Measurements from ENCODE around the gene CHMP1A.
A peak's percentile ranks its signal among the peaks of the same experiment; 100 is the strongest.
"Not testable (repeated sequence)": the region's sequence is repeated elsewhere in the genome, so short reads cannot be mapped to it uniquely, and the experiment has no call there.

The CHMP1A gene

DNA sequence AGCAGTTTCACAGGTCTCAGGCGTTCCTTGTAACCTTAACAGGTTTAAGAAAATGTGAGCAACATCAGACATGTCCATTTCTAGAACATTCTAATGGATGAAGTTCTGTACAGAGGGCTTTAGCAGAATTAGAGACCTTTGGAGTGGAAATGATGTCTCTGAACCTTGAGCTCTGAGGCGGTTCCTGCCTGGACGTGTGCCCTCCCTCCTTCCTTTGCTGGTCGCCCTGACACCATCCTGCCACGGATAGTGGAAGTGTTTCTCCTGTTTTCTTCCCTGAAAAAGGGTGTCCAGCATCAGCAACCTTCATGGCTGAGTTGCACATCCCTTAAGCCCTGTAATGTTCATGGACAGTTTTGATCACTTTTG is 11.3 kb upstream of the CHMP1A start:
- H3K4me1 ChIP-seq (ENCODE audit: control insufficient read depth, insufficient read depth, low read length): no peaks in the 10 kb centered on the region
- H3K36me3 ChIP-seq (ENCODE audit: control insufficient read depth, insufficient read depth, low read length): no peaks in the 10 kb centered on the region
- no peaks in the 10 kb centered on the region for H3K27me3 ChIP-seq (ENCODE audit: control insufficient read depth, insufficient read depth, low read length)
- no peaks in the 10 kb centered on the region for H3K9me3 ChIP-seq (ENCODE audit: control insufficient read depth, insufficient read depth, low read length)
- no peak overlapping the region for H3K9ac ChIP-seq (ENCODE audit: low read depth, low read length)
- H3K4me3 ChIP-seq (ENCODE audit: low read depth, low read length): no peak overlapping the region

DNA sequence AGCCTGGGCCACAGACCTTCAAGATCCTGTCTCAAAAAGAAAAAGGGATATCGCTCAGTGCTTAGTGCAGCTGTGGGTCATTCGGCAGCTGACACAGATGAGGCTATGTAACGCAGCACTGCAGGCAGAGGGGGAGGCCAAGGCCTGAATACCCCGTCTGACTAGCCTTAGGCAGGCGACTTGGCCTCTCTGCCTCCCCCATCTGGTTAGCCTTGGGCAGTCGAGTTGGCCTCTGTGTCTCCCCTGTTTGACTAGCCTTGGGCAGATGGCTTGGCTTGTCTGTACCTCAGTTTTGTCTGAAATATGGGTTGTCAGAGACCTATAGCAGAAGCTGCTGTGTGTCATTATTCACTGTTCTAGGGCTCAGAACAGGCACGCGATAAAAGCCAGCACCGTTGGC is 10.1 kb upstream of the CHMP1A start:
- Histone ChIP-seq H3K4me3 (ENCODE audit: low read depth, low read length) (no peak overlapping the region), H3K36me3 (ENCODE audit: control insufficient read depth, insufficient read depth, low read length) (no peaks in the 10 kb centered on the region), H3K27me3 (ENCODE audit: control insufficient read depth, insufficient read depth, low read length) (no peaks in the 10 kb centered on the region), H3K9me3 (ENCODE audit: control insufficient read depth, insufficient read depth, low read length) (no peaks in the 10 kb centered on the region), H3K4me1 (ENCODE audit: control insufficient read depth, insufficient read depth, low read length) (no peaks in the 10 kb centered on the region), H3K9ac (ENCODE audit: low read depth, low read length) (no peak overlapping the region)

DNA sequence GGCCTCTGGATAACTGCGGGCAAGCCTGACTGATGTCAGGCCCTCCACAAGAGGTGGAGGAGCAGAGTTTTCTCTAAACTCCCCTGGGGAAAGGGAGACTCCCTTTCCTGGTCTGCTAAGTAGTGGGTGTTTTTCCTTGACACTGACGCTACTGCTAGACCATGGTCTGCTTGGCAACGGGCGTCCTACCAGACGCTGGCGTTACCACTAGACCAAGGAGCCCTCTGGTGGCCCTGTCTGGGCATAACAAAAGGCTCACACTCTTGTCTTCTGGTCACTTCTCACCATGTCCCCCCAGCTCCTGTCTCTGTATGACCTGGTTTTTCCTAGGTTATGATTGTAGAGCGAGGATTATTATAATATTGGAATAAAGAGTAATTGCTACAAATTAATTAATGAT is 9.5 kb upstream of the CHMP1A start:
- not testable (repeated sequence) for H3K9ac ChIP-seq (ENCODE audit: low read depth, low read length); H3K4me1 ChIP-seq (ENCODE audit: control insufficient read depth, insufficient read depth, low read length); H3K9me3 ChIP-seq (ENCODE audit: control insufficient read depth, insufficient read depth, low read length); H3K36me3 ChIP-seq (ENCODE audit: control insufficient read depth, insufficient read depth, low read length); H3K27me3 ChIP-seq (ENCODE audit: control insufficient read depth, insufficient read depth, low read length); H3K4me3 ChIP-seq (ENCODE audit: low read depth, low read length)

DNA sequence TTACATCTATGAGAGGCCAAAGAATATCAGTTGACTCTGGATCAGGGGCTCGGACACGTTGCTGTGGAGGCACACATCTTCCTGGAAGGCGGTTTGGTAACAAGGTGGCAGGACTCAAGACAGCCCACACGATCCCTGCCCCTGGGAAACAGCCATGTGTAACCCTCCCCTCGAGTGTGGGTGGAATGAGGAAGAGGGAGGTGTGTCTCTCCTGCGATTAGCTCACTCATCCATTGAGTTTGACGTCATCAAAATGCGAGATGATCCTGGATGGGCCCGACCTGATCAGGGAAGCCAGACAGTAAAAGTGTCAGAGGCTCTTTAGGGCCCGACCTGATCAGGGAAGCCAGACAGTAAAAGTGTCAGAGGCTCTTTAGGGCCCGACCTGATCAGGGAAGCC is 6.7 kb upstream of the CHMP1A start:
- H3K36me3 ChIP-seq (ENCODE audit: control insufficient read depth, insufficient read depth, low read length); H3K9me3 ChIP-seq (ENCODE audit: control insufficient read depth, insufficient read depth, low read length); H3K4me1 ChIP-seq (ENCODE audit: control insufficient read depth, insufficient read depth, low read length); H3K27me3 ChIP-seq (ENCODE audit: control insufficient read depth, insufficient read depth, low read length); H3K9ac ChIP-seq (ENCODE audit: low read depth, low read length); H3K4me3 ChIP-seq (ENCODE audit: low read depth, low read length): not testable (repeated sequence)

DNA sequence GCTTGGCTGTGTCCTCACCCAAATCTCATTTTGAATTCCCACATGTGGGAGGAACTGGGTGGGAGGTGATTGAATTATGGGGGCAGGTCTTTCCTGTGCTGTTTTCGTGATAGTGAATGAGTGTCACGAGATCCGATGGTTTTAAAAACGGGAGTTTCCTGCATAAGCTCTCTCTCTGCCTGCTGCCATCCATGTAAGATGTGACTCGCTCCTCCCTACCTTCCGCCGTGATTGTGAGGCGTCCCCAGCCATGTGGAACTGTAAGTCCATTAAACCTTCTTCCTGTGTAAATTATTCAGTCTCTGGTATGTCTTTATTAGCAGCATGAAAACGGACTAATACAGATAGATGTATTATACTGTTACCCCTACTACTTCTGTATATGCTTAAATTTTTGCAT is 3.7 kb upstream of the CHMP1A start:
- Histone ChIP-seq H3K4me1 (ENCODE audit: control insufficient read depth, insufficient read depth, low read length) (no peaks in the 10 kb centered on the region), H3K9me3 (ENCODE audit: control insufficient read depth, insufficient read depth, low read length) (no peaks in the 10 kb centered on the region), H3K9ac (ENCODE audit: low read depth, low read length) (no peak overlapping the region), H3K36me3 (ENCODE audit: control insufficient read depth, insufficient read depth, low read length) (peaks cover 4% of the 10 kb centered on the region), H3K27me3 (ENCODE audit: control insufficient read depth, insufficient read depth, low read length) (no peaks in the 10 kb centered on the region), H3K4me3 (ENCODE audit: low read depth, low read length) (no peak overlapping the region)

DNA sequence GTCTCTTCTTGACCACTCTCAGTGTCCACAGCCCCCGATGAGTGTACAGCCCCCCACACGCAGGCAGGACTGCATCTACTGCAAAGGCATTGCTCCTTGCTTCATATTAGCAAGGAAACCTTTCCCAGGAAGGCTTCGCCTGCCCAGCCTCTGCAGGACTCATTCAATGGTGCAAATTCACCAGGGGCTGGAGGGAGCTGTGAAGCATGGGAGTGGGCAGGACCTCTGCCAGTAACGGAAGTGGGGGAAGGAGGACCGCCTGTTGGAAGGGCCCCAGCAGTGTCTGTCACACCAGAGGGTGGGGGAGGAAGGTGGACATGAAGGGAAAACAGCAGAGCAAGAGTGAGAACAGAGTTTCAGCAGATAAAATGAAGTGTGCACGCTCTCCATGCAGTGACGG is 2.6 kb upstream of the CHMP1A start:
- no peaks in the 10 kb centered on the region for H3K9me3 ChIP-seq (ENCODE audit: control insufficient read depth, insufficient read depth, low read length)
- no peaks in the 10 kb centered on the region for H3K27me3 ChIP-seq (ENCODE audit: control insufficient read depth, insufficient read depth, low read length)
- no peaks in the 10 kb centered on the region for H3K4me1 ChIP-seq (ENCODE audit: control insufficient read depth, insufficient read depth, low read length)
- peaks cover 4% of the 10 kb centered on the region for H3K36me3 ChIP-seq (ENCODE audit: control insufficient read depth, insufficient read depth, low read length)
- no peak overlapping the region for H3K9ac ChIP-seq (ENCODE audit: low read depth, low read length)
- no peak overlapping the region for H3K4me3 ChIP-seq (ENCODE audit: low read depth, low read length)

DNA sequence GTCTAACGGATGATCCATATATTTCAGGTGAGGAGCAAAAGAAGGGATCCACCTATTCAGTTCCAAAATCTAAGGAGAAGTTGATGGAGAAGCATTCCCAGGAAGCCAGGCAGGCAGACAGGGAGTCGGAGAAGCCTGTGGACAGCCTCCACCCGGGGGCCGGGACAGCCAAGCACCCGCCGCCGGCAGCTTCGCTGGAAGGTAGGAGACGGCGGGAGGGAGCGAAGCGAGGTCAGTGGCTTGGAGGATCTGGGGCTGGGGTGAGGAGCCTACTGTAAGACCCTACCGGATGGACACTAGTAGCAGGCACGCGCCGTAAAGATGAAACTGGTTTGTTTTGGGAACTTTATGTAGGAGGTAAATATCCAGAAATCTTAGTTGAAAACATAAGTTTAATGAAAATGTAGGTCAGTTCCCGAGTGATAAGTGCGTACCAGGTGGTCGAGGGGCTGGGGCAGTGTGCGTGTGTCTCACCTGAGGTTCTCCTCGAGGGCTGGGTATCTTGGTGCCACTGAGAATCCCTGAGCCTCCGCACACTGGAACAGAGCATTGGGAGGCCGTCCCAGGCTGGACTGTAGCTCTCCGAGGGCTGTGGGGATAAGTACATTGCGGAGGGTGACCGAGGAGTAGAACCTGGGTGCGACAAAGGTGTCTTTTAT is 842 bp upstream of the CHMP1A start:
- H3K36me3 ChIP-seq (ENCODE audit: control insufficient read depth, insufficient read depth, low read length): peaks cover 4% of the 10 kb centered on the region
- H3K4me1 ChIP-seq (ENCODE audit: control insufficient read depth, insufficient read depth, low read length): no peaks in the 10 kb centered on the region
- no peaks in the 10 kb centered on the region for H3K27me3 ChIP-seq (ENCODE audit: control insufficient read depth, insufficient read depth, low read length)
- H3K4me3 ChIP-seq (ENCODE audit: low read depth, low read length): peak overlapping the region; percentile 49
- H3K9me3 ChIP-seq (ENCODE audit: control insufficient read depth, insufficient read depth, low read length): no peaks in the 10 kb centered on the region
- H3K9ac ChIP-seq (ENCODE audit: low read depth, low read length): no peak overlapping the region

DNA sequence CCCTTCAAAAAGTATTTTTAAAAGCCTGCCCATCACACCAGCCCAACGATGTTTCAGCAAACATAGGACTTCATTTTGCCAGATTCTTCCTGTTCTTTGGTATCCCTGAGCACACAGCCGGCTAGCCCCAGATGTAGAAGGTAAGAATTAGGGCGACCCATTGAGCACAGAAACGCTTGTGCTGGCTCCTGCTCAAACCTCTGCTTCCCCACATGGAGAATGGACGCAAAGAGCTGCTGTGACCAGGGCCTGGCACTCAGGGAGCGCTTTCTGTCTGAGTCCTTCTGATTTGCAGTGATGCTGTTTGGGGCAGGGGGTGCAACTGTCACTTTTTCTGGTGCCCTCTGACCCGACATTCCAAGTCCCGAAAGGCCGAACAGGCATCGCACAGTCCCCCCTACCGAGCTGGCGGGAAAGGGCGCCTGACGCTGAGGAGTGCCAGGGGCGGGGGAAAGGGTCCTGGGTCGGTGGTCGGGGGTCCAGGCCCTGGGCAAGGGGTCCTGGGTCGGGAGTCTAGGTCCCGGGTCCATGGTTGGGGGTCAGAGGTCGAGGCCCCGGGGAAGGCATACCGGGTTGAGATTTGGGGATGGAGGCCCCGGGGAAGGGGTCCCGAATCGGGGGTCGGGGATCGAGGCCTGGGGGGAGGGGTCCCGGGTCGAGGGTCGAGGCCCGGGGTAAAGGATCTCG is 930 bp downstream of the CHMP1A start:
- H3K36me3 ChIP-seq (ENCODE audit: control insufficient read depth, insufficient read depth, low read length): peaks cover 4% of the 10 kb centered on the region
- no peaks in the 10 kb centered on the region for H3K9me3 ChIP-seq (ENCODE audit: control insufficient read depth, insufficient read depth, low read length)
- no peaks in the 10 kb centered on the region for H3K4me1 ChIP-seq (ENCODE audit: control insufficient read depth, insufficient read depth, low read length)
- peak overlapping the region; percentile 49 for H3K4me3 ChIP-seq (ENCODE audit: low read depth, low read length)
- H3K9ac ChIP-seq (ENCODE audit: low read depth, low read length): no peak overlapping the region
- no peaks in the 10 kb centered on the region for H3K27me3 ChIP-seq (ENCODE audit: control insufficient read depth, insufficient read depth, low read length)

DNA sequence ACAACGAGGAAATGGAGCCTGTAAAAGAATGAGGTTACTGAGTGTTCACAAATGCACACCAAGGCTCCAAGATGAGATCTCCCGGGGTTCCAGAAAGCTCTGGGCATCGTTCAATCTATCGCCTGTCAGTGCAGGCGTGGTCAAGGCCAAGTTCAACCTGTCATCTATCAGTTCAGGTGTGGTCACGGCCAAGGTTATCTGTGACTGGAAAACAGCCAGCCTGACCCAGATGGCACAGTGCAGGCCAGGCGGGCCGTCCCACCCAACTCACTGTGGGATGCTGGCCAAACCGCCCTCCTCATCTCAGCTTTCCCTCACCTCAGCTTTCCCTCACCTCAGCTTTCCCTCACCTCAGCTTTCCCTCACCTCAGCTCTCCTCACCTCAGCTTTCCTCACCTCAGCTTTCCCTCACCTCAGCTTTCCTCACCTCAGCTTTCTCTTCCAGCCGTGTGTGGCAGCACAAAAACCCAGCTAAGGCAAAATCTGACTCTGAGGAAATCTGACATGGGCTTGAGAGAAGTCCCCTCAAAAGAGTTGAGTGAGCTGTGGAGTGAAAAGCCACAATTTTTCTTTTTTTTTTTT is 2.4 kb downstream of the CHMP1A start:
- no peaks in the 10 kb centered on the region for H3K36me3 ChIP-seq (ENCODE audit: control insufficient read depth, insufficient read depth, low read length)
- H3K9me3 ChIP-seq (ENCODE audit: control insufficient read depth, insufficient read depth, low read length): no peaks in the 10 kb centered on the region
- no peak overlapping the region for H3K9ac ChIP-seq (ENCODE audit: low read depth, low read length)
- no peaks in the 10 kb centered on the region for H3K27me3 ChIP-seq (ENCODE audit: control insufficient read depth, insufficient read depth, low read length)
- H3K4me1 ChIP-seq (ENCODE audit: control insufficient read depth, insufficient read depth, low read length): no peaks in the 10 kb centered on the region
- no peak overlapping the region for H3K4me3 ChIP-seq (ENCODE audit: low read depth, low read length)

DNA sequence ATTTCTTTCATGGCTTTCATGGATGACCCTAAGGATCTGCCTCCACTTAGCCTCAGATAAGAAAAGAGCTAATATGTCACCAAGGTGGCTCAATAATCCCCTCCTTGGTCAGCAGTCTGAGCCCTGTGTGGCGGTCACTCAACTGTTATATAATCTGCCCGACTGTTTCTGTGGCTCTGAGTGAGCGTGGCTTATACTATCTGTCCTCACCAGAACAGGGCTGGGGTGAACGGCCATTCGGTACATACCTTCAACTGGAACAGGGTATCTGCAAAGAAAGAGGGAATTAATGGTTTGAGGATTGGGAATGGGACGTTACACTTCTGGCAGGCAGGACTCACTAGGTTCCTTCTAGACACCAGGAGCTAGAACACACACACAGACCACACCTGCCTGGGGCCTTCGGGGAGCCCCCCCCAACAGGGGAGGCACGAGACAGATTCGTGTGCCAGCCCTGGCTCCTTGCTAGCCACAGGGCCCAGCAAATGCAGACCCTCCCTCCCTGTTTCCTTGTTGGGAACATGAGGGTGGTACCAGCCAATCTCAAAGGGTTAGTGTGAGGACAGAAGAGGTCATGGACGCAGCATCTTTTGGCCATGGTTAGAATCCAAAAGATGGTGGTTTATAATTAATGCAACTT is 3.7 kb downstream of the CHMP1A start:
- H3K4me3 ChIP-seq (ENCODE audit: low read depth, low read length): no peak overlapping the region
- H3K27me3 ChIP-seq (ENCODE audit: control insufficient read depth, insufficient read depth, low read length): no peaks in the 10 kb centered on the region
- H3K4me1 ChIP-seq (ENCODE audit: control insufficient read depth, insufficient read depth, low read length): no peaks in the 10 kb centered on the region
- H3K36me3 ChIP-seq (ENCODE audit: control insufficient read depth, insufficient read depth, low read length): no peaks in the 10 kb centered on the region
- H3K9me3 ChIP-seq (ENCODE audit: control insufficient read depth, insufficient read depth, low read length): no peaks in the 10 kb centered on the region
- no peak overlapping the region for H3K9ac ChIP-seq (ENCODE audit: low read depth, low read length)

DNA sequence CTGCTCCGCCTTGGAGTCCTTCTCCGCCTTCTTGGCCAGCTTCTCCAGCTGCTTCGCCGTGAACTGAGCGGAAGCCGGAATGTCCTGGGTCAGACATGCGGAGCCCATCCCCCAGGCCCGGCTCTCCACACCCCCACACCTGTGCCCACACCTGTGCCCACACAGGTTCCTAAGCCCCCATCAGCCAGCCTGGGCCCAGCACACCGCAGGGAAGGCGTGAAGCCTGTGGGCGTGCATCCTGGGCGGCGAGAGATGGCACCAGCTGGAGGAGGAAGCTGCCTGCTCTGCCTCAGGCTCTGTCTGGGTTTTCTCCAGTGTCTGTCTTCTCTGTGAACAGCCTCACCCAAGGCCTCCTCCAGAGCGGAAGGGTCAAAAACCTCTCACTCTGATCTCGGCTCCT is 5.9 kb downstream of the CHMP1A start:
- H3K36me3 ChIP-seq (ENCODE audit: control insufficient read depth, insufficient read depth, low read length): peaks cover 7% of the 10 kb centered on the region
- H3K9ac ChIP-seq (ENCODE audit: low read depth, low read length): no peak overlapping the region

DNA sequence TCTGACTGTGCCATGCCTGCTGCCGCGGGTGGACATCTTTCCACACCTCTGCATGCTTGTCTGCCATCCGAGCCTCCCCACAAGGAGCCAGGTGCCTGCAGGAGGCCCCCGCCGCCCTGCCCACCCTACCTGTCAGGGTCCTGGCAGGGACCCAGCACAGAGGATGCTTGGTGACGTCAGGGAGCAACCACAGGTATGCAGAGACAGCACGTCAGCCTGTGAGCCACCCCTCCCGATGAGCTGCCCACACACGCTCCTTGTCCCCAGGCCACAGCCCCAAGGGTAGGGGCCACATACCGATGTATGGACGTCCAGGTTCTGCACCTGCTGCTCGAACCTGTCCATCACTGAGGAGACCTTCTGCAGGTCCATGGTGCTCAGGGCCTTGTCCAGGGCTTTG is 10.6 kb downstream of the CHMP1A start:
- Histone ChIP-seq H3K27me3 (ENCODE audit: control insufficient read depth, insufficient read depth, low read length) (no peaks in the 10 kb centered on the region), H3K9me3 (ENCODE audit: control insufficient read depth, insufficient read depth, low read length) (no peaks in the 10 kb centered on the region), H3K9ac (ENCODE audit: low read depth, low read length) (no peak overlapping the region), H3K36me3 (ENCODE audit: control insufficient read depth, insufficient read depth, low read length) (peaks cover 22% of the 10 kb centered on the region), H3K4me1 (ENCODE audit: control insufficient read depth, insufficient read depth, low read length) (no peaks in the 10 kb centered on the region), H3K4me3 (ENCODE audit: low read depth, low read length) (no peak overlapping the region)

More for the DNA sequence above, 5.9 kb downstream of the CHMP1A start:
- no peaks in the 10 kb centered on the region for H3K9me3 ChIP-seq (ENCODE audit: control insufficient read depth, insufficient read depth, low read length)
- H3K27me3 ChIP-seq (ENCODE audit: control insufficient read depth, insufficient read depth, low read length): no peaks in the 10 kb centered on the region
- H3K4me1 ChIP-seq (ENCODE audit: control insufficient read depth, insufficient read depth, low read length): no peaks in the 10 kb centered on the region
- H3K4me3 ChIP-seq (ENCODE audit: low read depth, low read length): no peak overlapping the region
